Right lobe of liver (tissue), 4 donors: ENCODE data around the gene SUN3.

ENCODE experiments used
- POLR2A ChIP-seq: fragments of 450-650 bp; IDR thresholded peaks from one replicate; pipeline ENCODE4 v1.6.1; 2017; ENCODE audit warnings: antibody characterized with exemption, mild to moderate bottlenecking
- TF ChIP-seq, protein P1 (sequence below), 4 donors: fragments of 200-600 bp in 3 of 4; fragments of 450-650 bp in 1 of 4; IDR thresholded peaks; one replicate each; pipeline versions ENCODE4 v1.5.1 to v1.8.0; 2016 to 2022; ENCODE audit warnings: antibody characterized with exemption in 4 of 4, mild to moderate bottlenecking in 2 of 4
- donor health status: DM: no; HTN: no; CAD: no.
- donor health status: DM: no; HTN: no; CAD: no.
- donor health status: DM: no; HTN: yes; CAD: no.

- TF ChIP-seq, protein P1, sequence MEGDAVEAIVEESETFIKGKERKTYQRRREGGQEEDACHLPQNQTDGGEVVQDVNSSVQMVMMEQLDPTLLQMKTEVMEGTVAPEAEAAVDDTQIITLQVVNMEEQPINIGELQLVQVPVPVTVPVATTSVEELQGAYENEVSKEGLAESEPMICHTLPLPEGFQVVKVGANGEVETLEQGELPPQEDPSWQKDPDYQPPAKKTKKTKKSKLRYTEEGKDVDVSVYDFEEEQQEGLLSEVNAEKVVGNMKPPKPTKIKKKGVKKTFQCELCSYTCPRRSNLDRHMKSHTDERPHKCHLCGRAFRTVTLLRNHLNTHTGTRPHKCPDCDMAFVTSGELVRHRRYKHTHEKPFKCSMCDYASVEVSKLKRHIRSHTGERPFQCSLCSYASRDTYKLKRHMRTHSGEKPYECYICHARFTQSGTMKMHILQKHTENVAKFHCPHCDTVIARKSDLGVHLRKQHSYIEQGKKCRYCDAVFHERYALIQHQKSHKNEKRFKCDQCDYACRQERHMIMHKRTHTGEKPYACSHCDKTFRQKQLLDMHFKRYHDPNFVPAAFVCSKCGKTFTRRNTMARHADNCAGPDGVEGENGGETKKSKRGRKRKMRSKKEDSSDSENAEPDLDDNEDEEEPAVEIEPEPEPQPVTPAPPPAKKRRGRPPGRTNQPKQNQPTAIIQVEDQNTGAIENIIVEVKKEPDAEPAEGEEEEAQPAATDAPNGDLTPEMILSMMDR (IDR thresholded peaks at IDR 0.05), result no peak
- no peak for TF ChIP-seq POLR2A
Measured at GRCh38 chr7:47962262-47962661, 66.6 kb downstream of the SUN3 start.
